ENCODE results near the gene AHSG.
"Not testable (repeated sequence)": the region's sequence is repeated elsewhere in the genome, so short reads cannot be mapped to it uniquely, and the experiment has no call there.

The AHSG gene

DNA sequence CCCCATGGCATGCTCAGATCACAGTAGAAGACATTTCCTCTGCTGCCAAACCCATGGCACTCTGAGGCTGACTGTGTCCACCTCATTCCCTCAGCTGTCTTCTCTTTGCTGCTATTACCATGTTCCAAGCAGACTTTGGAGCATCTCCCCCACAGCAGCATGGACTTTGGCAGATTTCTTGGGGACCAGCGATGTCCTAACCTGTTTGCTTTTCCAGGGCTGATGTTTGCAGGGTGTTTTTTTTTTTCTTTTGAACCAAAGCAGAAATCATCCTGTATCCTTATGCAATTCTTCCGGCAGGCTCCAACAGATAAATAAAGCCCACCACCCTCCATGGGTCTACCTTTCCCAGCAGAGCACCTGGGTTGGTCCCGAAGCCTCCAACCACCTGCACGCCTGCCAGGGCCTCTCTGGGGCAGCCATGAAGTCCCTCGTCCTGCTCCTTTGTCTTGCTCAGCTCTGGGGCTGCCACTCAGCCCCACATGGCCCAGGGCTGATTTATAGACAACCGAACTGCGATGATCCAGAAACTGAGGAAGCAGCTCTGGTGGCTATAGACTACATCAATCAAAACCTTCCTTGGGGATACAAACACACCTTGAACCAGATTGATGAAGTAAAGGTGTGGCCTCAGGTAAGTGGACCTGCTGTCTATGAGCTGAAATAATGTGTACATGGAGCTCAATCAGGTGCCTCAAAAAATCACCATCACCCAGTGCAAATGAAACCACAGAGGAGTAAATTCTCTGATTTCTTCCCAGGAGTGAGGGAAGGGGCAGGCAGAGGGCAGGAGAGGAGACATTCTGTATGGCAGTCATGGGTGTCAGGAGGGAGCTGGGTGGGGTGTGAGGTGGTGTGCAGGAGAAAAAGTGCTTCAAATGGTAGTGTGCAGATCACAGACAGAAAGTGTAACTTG is at the start of gene AHSG:
AHSG (plus strand) TSS at position 340 of the 916 bp plus-strand sequence; CDS start at position 422, 82 bp downstream.
- no peak for DNase-seq (ENCODE audit: low spot score)

DNA sequence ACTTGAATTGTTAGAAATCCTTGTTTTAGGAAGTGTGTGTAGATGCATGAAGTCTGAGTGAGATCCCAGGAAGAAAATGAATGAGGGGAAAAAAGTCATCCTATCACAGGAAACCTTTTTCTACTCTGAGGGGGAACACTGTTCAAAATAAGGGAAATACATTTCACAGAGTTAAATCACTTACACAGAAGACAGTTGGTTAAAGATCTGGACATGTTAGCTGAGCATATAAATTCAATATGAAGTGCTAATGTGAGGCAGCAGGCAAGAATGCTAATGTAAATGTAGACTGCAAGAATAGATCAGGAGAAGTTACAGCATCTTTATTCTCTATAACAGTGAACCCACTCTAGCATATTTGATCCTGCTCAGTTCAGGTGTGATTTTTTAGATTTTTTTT is 48.3 kb upstream of the AHSG start:
- no peak for DNase-seq (ENCODE audit: low spot score)

GRCh38 chr3:186566772-186567071 is 46.1 kb upstream of the AHSG start:
- DNase-seq (ENCODE audit: low spot score): no peak

DNA sequence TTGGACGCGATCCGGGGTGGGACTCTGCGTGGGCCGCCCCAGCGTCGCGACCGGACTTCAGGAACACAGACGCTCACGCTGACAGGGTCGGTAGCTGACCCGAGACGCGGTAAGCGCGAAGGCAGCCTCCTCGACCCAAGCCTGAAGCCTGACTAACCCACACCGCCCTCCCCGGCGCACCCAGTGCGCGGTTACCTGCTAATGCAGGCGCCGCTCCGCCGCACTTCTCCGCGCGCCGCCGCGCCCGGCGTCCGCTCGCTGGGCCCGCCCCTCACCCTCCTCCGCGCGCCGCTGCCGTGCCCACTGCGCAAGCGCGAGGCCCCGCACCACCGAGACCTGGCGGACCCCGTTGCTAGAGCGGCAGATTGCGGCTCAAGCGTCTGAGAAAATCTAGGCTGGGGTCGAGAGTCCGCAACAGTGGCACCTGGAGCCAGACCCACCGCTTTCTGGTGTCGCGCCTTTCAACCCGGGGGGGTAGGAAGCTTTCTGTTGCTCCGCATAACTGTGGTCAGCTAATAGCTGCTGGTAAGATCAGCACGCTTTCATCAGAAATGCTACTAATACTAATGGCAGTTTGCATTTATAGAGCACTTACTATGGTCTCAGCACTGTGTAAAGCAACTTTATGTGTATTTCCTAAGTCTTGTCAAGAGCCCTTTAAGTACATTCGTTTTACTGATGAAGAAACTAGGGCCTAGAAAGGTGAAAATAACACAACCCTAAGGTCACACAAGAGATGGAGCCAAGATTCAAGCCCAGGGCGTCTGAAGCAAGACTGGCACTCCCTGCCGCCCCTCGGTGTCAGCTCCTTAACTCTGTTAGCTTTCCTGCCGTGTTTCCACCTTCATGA is 45.6 kb upstream of the AHSG start, which contains the start of gene TBCCD1:
TBCCD1 (minus strand) TSS at position 268 of the 850 bp plus-strand sequence. CDS start 3,010 bp downstream, outside the sequence.
- peak; percentile 97 for DNase-seq (ENCODE audit: low spot score)

GRCh38 chr3:186569361-186569760 is 43.5 kb upstream of the AHSG start:
- DNase-seq (ENCODE audit: low spot score): not testable (repeated sequence)

- no peak for DNase-seq (ENCODE audit: low spot score)
These were observed 43.1 kb upstream of the AHSG start for GRCh38 chr3:186569779-186570095.

DNA sequence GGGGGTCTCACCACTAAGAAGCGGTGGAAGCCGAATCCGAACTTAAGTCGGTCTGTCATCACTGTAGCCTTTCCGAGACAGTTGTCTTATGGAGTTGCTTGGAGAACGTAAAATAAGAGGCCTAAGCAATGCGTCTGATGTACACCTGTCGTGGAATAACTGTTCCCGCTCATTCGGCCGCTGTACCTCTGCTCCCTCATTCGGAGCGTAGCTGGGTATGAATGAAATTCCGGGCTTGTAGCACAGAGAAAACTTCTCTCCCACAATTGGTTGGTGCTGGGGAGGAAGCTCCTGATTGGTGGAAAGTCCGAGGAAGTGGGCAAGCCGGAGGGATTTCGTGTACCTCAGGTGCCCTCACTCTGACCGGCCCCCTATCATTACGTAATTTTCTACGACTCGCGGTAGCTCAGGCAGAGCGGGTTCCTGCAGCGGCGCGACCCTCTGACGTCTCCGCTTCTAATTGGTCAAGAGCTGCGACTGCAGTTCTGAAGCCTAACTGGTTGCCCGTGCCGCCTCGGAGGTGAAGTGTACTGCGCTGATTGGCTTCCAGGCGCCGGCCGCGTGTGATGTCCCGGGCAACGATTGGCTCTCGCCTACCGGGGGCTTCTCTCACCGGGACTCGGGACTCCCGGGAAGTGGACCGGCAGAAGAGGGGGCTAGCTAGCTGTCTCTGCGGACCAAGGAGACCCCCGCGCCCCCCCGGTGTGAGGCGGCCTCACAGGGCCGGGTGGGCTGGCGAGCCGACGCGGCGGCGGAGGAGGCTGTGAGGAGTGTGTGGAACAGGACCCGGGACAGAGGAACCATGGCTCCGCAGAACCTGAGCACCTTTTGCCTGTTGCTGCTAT is 42.5 kb upstream of the AHSG start, which contains the start of gene DNAJB11:
DNAJB11 (plus strand) TSS at position 625 of the 845 bp plus-strand sequence; CDS start at position 803, 178 bp downstream.
- peak; percentile 99 for DNase-seq (ENCODE audit: low spot score)

GRCh38 chr3:186570941-186571643 is 41.8 kb upstream of the AHSG start:
- DNase-seq (ENCODE audit: low spot score): no peak

- DNase-seq (ENCODE audit: low spot score): no peak
These were observed 41.2 kb upstream of the AHSG start for GRCh38 chr3:186571644-186572013.

GRCh38 chr3:186577521-186577920 is 35.3 kb upstream of the AHSG start:
- no peak for DNase-seq (ENCODE audit: low spot score)

DNA sequence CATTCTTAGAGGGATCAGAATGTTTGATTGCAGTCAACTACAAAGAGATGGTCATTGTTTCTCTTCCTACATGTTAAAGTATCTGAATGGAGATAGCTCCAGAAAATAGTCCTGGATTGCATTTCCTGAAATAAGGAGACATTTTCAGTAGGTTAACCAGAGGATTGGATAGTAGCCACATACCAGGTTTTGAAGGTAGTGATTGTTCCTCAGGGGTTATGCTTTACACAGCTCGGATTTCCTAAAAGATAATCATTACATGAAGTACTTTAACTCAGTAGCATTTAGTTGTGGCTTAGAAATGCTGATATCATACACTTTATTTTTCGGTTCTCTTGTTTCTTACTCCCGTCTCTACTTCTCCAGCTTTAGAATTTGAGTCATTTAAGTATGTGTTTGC is 32.1 kb upstream of the AHSG start:
- no peak for DNase-seq (ENCODE audit: low spot score)

- no peak for DNase-seq (ENCODE audit: low spot score)
These were observed 30.3 kb upstream of the AHSG start for GRCh38 chr3:186582541-186582940.

- no peak for DNase-seq (ENCODE audit: low spot score)
These were observed 29.0 kb upstream of the AHSG start for GRCh38 chr3:186583831-186584230.

GRCh38 chr3:186586245-186586644 is 26.6 kb upstream of the AHSG start:
- not testable (repeated sequence) for DNase-seq (ENCODE audit: low spot score)

- no peak for DNase-seq (ENCODE audit: low spot score)
These were observed 25.7 kb upstream of the AHSG start for GRCh38 chr3:186587183-186587582.

- no peak for DNase-seq (ENCODE audit: low spot score)
These were observed 24.2 kb upstream of the AHSG start for GRCh38 chr3:186588632-186589031.

DNA sequence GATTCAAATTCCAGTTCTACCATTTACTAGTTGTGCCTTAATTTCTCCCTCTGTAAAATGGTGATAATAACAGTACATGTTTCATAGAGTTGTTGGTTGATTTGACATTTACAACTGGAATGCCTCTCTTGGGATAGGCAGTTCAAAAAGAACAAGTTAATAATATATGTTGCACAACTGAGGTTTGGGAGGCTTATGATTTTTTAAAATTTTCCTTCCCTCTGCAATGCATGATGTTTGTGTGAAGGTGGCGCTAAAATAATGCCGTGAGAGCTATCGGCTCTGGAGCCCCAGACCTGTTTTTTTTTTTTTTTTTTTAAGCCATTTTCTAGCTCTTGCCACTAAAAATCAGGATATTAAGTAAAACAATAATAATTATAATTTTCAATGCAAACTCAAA is 23.7 kb upstream of the AHSG start:
- DNase-seq (ENCODE audit: low spot score): no peak

GRCh38 chr3:186589856-186590579 is 22.8 kb upstream of the AHSG start:
- peak; percentile 52 for DNase-seq (ENCODE audit: low spot score)

DNA sequence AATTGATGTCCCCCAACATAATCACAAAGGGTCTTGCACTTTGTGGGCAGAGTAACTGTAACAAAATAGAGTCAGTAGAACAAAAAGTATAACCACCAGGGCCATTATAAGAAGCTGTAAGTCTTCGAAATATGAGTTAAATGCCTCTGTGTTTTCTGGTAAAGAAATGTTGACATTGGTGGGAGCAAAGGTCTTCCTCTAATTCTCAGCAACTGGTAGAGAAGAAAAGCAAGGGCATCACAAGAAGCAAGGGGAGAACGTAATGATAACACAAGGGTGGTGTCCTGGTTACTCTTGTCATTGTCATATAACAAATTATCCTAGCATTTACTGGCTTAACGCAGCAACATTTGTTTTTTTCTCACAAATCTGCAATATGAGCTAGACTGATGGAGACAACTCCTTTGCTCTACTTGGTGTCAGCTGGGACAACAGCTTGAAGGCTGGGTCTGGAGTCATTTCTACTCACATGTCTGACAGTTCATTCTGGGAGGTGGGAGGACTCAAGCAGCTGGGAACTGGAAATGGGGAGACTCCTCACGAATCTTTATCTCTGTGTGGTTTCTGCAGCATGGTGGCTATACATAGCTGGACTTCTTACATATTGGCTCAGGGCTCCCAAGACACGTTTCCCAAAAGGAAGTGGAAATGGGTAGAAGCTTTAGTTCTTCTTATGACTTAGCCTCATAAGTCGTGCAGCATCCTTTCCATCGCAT is 22.1 kb upstream of the AHSG start:
- DNase-seq (ENCODE audit: low spot score): no peak

- no peak for DNase-seq (ENCODE audit: low spot score)
These were observed 20.2 kb upstream of the AHSG start for GRCh38 chr3:186592682-186593081.
